SU-DHL-6 (cell line): ENCODE measurements around the gene SYCP2L.

Experiments used
- EZH2phosphoT487 ChIP-seq: fragments of 200-600 bp; sonication (generic), shearing (Covaris generic); conservative IDR thresholded peaks from 2 replicates; pipeline ENCODE4 v1.6.1; 2018; ENCODE audit warnings: mild to moderate bottlenecking, antibody characterized with exemption, low read length, moderate library complexity, mixed read lengths
- TF ChIP-seq, protein P1 (sequence below): fragments of 200-600 bp; sonication (generic); IDR thresholded peaks from one replicate; pipeline ENCODE4 v1.5.1; 2017; ENCODE audit warnings: antibody characterized with exemption, mild to moderate bottlenecking, low read length, moderate library complexity; ENCODE audit not compliant: insufficient read depth, poor library complexity, severe bottlenecking

DNA sequence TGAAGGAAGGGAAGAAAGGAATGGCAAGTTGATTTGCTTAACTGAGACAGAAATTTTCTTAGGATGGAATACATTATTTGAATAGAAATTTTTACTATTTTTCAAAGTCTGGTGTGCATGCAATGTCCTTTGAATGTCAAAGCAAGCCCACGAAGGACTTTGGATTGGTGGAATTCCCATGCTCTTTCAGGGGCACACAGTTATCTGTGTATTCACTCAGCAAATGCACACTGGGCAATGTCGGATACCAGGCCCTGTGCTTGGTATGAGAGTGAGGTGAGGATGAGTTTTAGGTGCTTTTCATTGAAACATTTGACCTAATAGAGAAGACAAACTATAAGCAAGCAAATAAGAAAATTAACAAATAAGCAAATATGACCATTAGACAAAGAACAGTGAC is 73.3 kb downstream of the SYCP2L start:
- TF ChIP-seq, protein P1, sequence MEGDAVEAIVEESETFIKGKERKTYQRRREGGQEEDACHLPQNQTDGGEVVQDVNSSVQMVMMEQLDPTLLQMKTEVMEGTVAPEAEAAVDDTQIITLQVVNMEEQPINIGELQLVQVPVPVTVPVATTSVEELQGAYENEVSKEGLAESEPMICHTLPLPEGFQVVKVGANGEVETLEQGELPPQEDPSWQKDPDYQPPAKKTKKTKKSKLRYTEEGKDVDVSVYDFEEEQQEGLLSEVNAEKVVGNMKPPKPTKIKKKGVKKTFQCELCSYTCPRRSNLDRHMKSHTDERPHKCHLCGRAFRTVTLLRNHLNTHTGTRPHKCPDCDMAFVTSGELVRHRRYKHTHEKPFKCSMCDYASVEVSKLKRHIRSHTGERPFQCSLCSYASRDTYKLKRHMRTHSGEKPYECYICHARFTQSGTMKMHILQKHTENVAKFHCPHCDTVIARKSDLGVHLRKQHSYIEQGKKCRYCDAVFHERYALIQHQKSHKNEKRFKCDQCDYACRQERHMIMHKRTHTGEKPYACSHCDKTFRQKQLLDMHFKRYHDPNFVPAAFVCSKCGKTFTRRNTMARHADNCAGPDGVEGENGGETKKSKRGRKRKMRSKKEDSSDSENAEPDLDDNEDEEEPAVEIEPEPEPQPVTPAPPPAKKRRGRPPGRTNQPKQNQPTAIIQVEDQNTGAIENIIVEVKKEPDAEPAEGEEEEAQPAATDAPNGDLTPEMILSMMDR, result no peak
- TF ChIP-seq EZH2phosphoT487, result no peak
